Endothelial cell (in vitro differentiated cells): ENCODE measurements around the gene SVOP. TPM values are rescaled to one million over a fixed set of nuclear protein-coding genes. Genes with fewer than 3 reads are reported as not detected.

Source experiments
- DNase-seq: peaks from one replicate; pipeline ENCODE4 v3.0.0; 2021; ENCODE audit warnings: low spot score
- H3K27ac Mint-ChIP-seq: one replicate; pipeline ENCODE4 v1.8.0; 2021; ENCODE audit warnings: mixed read lengths, inconsistent platforms; ENCODE audit not compliant: unreplicated experiment
- H3K27me3 Mint-ChIP-seq: one replicate; pipeline ENCODE4 v1.8.0; 2021; ENCODE audit warnings: mild to moderate bottlenecking, moderate library complexity, mixed read lengths, inconsistent platforms; ENCODE audit not compliant: unreplicated experiment
- H3K36me3 Mint-ChIP-seq: one replicate; pipeline ENCODE4 v1.8.0; 2021; ENCODE audit warnings: mild to moderate bottlenecking, low read depth, mixed read lengths, inconsistent platforms; ENCODE audit not compliant: unreplicated experiment
- H3K4me1 Mint-ChIP-seq: one replicate; pipeline ENCODE4 v1.8.0; 2021; ENCODE audit warnings: mild to moderate bottlenecking, mixed read lengths, inconsistent platforms; ENCODE audit not compliant: unreplicated experiment
- H3K4me3 Mint-ChIP-seq: one replicate; pipeline ENCODE4 v1.8.0; 2021; ENCODE audit warnings: mild to moderate bottlenecking, mixed read lengths, inconsistent platforms; ENCODE audit not compliant: unreplicated experiment
- H3K9me3 Mint-ChIP-seq: one replicate; pipeline ENCODE4 v1.8.0; 2021; ENCODE audit warnings: mixed read lengths, inconsistent platforms; ENCODE audit not compliant: unreplicated experiment
- total RNA-seq: library from RNA; stranded (reverse); fragmentation: NEBNext Ultra II Directional; extraction: Animal tissue kit (Norgen Biotek cat#: 25700); gene quantifications from one replicate; pipeline ENCODE4 v1.2.1, GENCODE V29; 2021; ENCODE audit not compliant: unreplicated experiment
- TF ChIP-seq, protein P1 (sequence below): fragments of 200-600 bp; sonication (generic); IDR thresholded peaks from one replicate; pipeline ENCODE4 v1.5.0; 2021; ENCODE audit warnings: antibody characterized with exemption; ENCODE audit not compliant: unreplicated experiment

Gene SVOP
- total RNA-seq, 1 donor from 2014 or later = 0.15 TPM

DNA sequence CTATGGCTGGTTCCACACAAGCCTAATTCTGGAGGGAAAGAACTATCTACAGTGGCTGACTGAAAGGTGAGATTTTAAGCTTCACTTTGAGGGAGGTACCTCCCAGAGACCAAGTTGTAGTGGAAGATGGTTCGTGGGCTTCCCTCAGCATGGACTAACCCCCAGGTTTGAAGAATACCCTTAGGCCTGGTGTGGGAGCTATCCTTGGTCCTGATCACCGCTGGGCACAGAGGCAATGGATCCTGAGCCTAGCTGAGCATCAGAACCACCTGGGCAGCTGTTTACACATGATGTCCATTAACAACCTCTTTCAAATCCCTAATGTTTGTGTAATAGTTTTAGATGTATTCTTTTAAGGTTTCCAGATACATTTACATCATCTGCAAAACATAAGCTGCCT lies 130.7 kb downstream of the SVOP start:
- H3K4me3 Mint-ChIP-seq = no peak overlapping the region
- H3K4me1 Mint-ChIP-seq = peaks cover 6% of the 10 kb centered on the region
- peak; percentile 12 for DNase-seq
- H3K27ac Mint-ChIP-seq = no peak overlapping the region
- TF ChIP-seq, protein P1, sequence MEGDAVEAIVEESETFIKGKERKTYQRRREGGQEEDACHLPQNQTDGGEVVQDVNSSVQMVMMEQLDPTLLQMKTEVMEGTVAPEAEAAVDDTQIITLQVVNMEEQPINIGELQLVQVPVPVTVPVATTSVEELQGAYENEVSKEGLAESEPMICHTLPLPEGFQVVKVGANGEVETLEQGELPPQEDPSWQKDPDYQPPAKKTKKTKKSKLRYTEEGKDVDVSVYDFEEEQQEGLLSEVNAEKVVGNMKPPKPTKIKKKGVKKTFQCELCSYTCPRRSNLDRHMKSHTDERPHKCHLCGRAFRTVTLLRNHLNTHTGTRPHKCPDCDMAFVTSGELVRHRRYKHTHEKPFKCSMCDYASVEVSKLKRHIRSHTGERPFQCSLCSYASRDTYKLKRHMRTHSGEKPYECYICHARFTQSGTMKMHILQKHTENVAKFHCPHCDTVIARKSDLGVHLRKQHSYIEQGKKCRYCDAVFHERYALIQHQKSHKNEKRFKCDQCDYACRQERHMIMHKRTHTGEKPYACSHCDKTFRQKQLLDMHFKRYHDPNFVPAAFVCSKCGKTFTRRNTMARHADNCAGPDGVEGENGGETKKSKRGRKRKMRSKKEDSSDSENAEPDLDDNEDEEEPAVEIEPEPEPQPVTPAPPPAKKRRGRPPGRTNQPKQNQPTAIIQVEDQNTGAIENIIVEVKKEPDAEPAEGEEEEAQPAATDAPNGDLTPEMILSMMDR = no peak
- H3K27me3 Mint-ChIP-seq = peaks cover 2% of the 10 kb centered on the region
- H3K36me3 Mint-ChIP-seq = no peaks in the 10 kb centered on the region
- H3K9me3 Mint-ChIP-seq = no peaks in the 10 kb centered on the region

DNA sequence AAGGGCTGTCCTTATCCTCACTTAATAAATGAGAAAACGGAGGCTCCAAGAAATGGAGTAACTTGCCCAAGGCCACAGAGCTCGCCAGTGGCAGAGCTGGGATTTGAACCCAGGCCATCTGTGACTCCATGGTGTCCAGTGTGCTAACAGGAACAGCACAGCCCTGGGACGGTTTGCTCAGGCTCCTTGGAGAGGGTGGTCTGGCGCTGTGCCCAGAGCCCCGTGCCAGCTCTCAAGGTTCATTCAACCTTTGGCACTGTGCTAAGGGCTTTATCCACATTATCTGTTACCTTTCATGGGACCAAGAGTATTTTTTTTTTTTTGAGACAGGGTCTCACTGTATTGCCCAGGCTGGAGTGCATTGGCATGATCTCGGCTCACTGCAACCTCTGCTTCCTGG lies 132.8 kb downstream of the SVOP start:
- no peaks in the 10 kb centered on the region for H3K36me3 Mint-ChIP-seq
- H3K27ac Mint-ChIP-seq = no peak overlapping the region
- DNase-seq = no peak
- no peaks in the 10 kb centered on the region for H3K27me3 Mint-ChIP-seq
- H3K9me3 Mint-ChIP-seq = no peaks in the 10 kb centered on the region
- H3K4me1 Mint-ChIP-seq = no peaks in the 10 kb centered on the region
- no peak overlapping the region for H3K4me3 Mint-ChIP-seq
- TF ChIP-seq, protein P1 = no peak

DNA sequence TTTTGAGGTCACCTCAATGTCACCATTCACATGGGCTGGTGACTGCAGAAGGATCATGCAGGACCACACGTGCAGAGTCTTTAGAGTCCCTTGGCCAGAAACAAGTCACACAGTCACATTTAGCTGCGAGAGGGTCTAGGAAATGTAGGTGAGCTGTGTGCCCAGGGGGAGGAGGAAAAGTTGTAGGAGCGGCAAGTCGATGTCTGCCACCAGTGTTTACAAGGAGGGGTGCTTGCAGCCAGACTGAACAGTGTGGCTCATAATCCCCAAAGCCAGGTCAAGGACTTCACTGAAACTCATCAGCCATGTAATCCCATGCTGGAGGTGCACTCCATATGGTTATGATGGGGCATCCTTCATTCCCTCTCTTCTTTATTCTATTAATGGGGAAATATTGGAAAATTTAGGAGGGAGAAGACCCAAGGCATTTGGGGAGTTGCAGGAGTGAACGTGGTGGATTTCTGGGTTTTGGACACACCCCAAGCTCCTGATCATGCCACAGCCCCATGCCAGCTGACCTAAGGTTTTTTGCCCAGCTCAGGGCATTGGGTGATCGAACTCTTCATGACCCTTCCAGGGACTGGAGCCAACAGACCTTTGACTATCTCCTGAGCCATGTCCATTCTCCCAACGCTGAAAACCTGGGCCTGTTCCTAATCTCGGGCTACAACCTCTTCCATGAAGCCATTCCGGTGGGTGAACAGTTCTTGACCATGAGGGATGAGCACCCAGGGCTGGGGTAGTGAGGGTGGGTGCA lies 133.8 kb downstream of the SVOP start:
- H3K27me3 Mint-ChIP-seq = no peaks in the 10 kb centered on the region
- TF ChIP-seq, protein P1 = no peak
- H3K4me1 Mint-ChIP-seq = no peaks in the 10 kb centered on the region
- no peaks in the 10 kb centered on the region for H3K9me3 Mint-ChIP-seq
- no peaks in the 10 kb centered on the region for H3K36me3 Mint-ChIP-seq
- no peak overlapping the region for H3K27ac Mint-ChIP-seq
- no peak for DNase-seq
- no peak overlapping the region for H3K4me3 Mint-ChIP-seq

DNA sequence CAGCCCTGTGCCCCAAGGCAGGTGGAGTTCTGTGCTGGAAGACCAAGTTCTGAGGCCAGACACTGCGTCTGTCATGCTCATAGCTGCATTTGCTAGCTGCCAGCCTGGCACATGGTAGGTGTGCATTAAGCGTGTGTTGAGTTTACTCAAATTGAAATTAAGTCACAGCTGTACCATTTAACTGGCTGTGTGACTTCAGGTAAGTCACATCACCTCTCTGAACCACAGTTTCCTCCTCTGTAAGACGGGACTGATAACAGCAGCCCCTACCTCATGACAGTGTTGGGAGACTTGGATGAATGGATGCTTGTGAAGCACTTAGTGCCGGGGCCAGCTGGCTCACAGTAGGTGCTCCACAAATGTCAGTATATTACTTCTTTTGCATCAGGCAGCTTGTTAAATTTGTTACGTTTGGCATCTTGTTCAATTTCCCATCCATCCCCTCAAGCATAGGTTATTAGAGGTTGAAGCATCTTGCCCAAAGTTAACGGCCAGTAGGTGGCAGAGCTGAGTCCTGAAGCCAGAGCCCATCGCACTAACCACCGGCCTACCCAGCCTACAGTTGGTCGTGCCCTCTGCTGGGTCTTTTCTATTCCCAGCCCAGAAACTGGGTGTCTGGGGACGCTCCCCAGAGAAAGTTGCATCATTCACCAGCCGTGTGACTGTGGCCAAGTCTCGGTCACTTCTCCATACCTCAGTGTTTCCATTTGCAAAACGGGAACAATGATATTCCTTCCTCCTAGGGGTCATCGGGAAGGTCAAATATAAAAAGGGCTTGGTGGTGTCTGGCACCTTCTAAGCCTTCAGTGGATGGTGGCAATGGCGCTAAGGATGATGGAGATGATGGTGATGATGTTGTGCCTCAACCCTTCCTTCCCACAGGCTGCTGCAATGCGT lies 136.5 kb downstream of the SVOP start:
- H3K27me3 Mint-ChIP-seq = no peaks in the 10 kb centered on the region
- peak; percentile 56 for DNase-seq

More for the DNA sequence above, 136.5 kb downstream of the SVOP start:
- Mint-ChIP-seq H3K27ac (no peak overlapping the region), H3K36me3 (no peaks in the 10 kb centered on the region), H3K4me1 (peaks cover 5% of the 10 kb centered on the region), H3K4me3 (no peak overlapping the region), H3K9me3 (no peaks in the 10 kb centered on the region)
- TF ChIP-seq, protein P1 = peak; percentile 65
